K562 (cell line): ENCODE measurements around the gene HDAC9. TPM values are rescaled to one million over a fixed set of nuclear protein-coding genes. Genes with fewer than 3 reads are reported as not detected.

ENCODE experiments used
- ATAC-seq: fragments of 200-7000 bp; cut with Tn5 transposase; 3 replicates; pipeline ENCODE4 v1.9.1; 2020; ENCODE audit warnings: moderate library complexity
- BruUV-seq: library from RNA; stranded (reverse); fragments of 400-500 nt; replicated peaks from 2 replicates; lab custom pipeline; 2021; lab: Mats Ljungman, UMichigan
- CTCF ChIA-PET: fragments of 300-600 bp; formaldehyde crosslinking; extraction: SDS; loops from one replicate; lab custom pipeline; 2021; ENCODE audit warnings: low intra/inter-chr PET ratio; lab: Yijun Ruan, JAX
- POLR2A ChIA-PET: fragments of 300-600, 350-650 bp; sonication (Branson Sonifier 250); formaldehyde crosslinking; extraction: SDS; loops from one replicate; lab custom pipeline; 2021; ENCODE audit warnings: antibody characterized with exemption, inconsistent platforms; lab: Yijun Ruan, JAX
- DNase-seq, 4 experiments: peaks; one replicate each; pipeline versions ENCODE4 v3.0.0 to v3.0.0-alpha.2; 2011 to 2018; ENCODE audit warnings: low spot score in 3 of 4, mixed read lengths in 3 of 4; ENCODE audit errors: extremely low read depth in 1 of 4
- FAIRE-seq: peaks from 2 replicates; lab custom pipeline; 2011; peaks lifted over from hg19 to GRCh38; lab: Jason Lieb, UNC
- H2AFZ ChIP-seq: 2 replicates; pipeline ENCODE4 v1.6.0; 2011; ENCODE audit warnings: low read depth, low read length, control low read depth, inconsistent platforms
- H3K27ac ChIP-seq: fragments of 200-600 bp; 3 replicates; pipeline ENCODE4 v1.8.0; 2011; ENCODE audit warnings: low read depth, mild to moderate bottlenecking, control low read depth, inconsistent platforms, low read length, moderate library complexity, mixed read lengths; ENCODE audit errors: extremely low read depth
- H3K27me3 ChIP-seq, 2 experiments: fragments of 300-600 bp in 1 of 2; 2 replicates in 1 of 2; 3 replicates in 1 of 2; pipeline versions ENCODE4 v1.6.0 to v1.8.0; 2011; ENCODE audit warnings: inconsistent platforms in 2 of 2, low read length in 2 of 2, mild to moderate bottlenecking in 1 of 2, mixed read lengths in 1 of 2, moderate library complexity in 1 of 2; ENCODE audit not compliant: control insufficient read depth in 2 of 2, insufficient read depth in 2 of 2
- H3K36me3 ChIP-seq: fragments of 300-600 bp; 3 replicates; pipeline ENCODE4 v1.8.0; 2011; ENCODE audit warnings: mild to moderate bottlenecking, low read length, inconsistent platforms; ENCODE audit not compliant: control insufficient read depth, insufficient read depth
- H3K4me1 ChIP-seq, 2 experiments: fragments of 200-600 bp in 1 of 2; replicated peaks in 1 of 2; 2 replicates in 1 of 2; 3 replicates in 1 of 2; pipeline versions ENCODE4 v1.5.1 to v1.8.0; 2011; ENCODE audit warnings: inconsistent platforms in 2 of 2, low read length in 2 of 2, mild to moderate bottlenecking in 1 of 2, mixed read lengths in 1 of 2, moderate library complexity in 1 of 2; ENCODE audit not compliant: control insufficient read depth in 2 of 2, insufficient read depth in 2 of 2
- H3K4me2 ChIP-seq: 2 replicates; pipeline ENCODE4 v1.6.1; 2011; ENCODE audit warnings: low read length, control low read depth, inconsistent platforms, mixed read lengths; ENCODE audit not compliant: insufficient read depth
- H3K4me3 ChIP-seq: fragments of 200-600 bp; sonication (generic), shearing (Covaris generic); 2 replicates; pipeline ENCODE4 v1.5.1; 2016; ENCODE audit warnings: control low read depth, inconsistent platforms
- H3K79me2 ChIP-seq: fragments of 200-600 bp; 3 replicates; pipeline ENCODE4 v1.8.0; 2011; ENCODE audit warnings: low read length, inconsistent platforms; ENCODE audit not compliant: control insufficient read depth, insufficient read depth
- H3K9ac ChIP-seq, 2 experiments: 2 replicates each; pipeline versions ENCODE4 v1.6.0 to v1.6.1; 2011; ENCODE audit warnings: low read depth in 2 of 2, low read length in 2 of 2, control low read depth in 1 of 2, inconsistent platforms in 1 of 2, mild to moderate bottlenecking in 1 of 2, mixed read lengths in 1 of 2; ENCODE audit not compliant: insufficient read depth in 1 of 2
- H3K9me1 ChIP-seq: one replicate; pipeline ENCODE4 v1.6.0; 2011; ENCODE audit warnings: inconsistent platforms, mild to moderate bottlenecking, low read length, moderate library complexity; ENCODE audit not compliant: control insufficient read depth, insufficient read depth
- H3K9me3 ChIP-seq: replicated peaks from 2 replicates; pipeline ENCODE4 v1.5.1; 2011; ENCODE audit warnings: low read depth, low read length, inconsistent platforms; ENCODE audit not compliant: control insufficient read depth, insufficient read depth
- H4K20me1 ChIP-seq: replicated peaks from 2 replicates; pipeline ENCODE4 v1.6.1; 2011; ENCODE audit warnings: low read length, inconsistent platforms, mixed read lengths; ENCODE audit not compliant: control insufficient read depth, insufficient read depth
- CAMTA2 ChIP-seq: fragments of 250-450 bp; sonication (Bioruptor Pico); conservative IDR thresholded peaks from 2 replicates; pipeline ENCODE4 v1.5.1; 2022
- RBM15 ChIP-seq: fragments of 200-400 bp; formaldehyde crosslinking; IDR thresholded peaks from 2 replicates; pipeline ENCODE4 v1.6.1; 2018; ENCODE audit warnings: mild to moderate bottlenecking, low read length, moderate library complexity; ENCODE audit not compliant: insufficient read depth
- STAT5A ChIP-seq: IDR thresholded peaks from 2 replicates; pipeline ENCODE4 v1.6.1; 2012; ENCODE audit warnings: low read length, inconsistent platforms, borderline replicate concordance
- WGBS: fragments of 100-300 bp; shearing (Covaris generic); methylation state at CpG from one replicate; pipeline ENCODE4 v1.1.6; 2016; ENCODE audit warnings: low coverage, mixed read lengths; ENCODE audit not compliant: insufficient coverage; ENCODE audit errors: missing lambda C conversion rate; 5-methylcytosine and 5-hydroxymethylcytosine counted together
- in situ Hi-C: fragments of 300-500 bp; cut with MboI; formaldehyde crosslinking; loops from 4 replicates; pipeline ENCODE4 v1.15.0; 2018; ENCODE audit warnings: inconsistent platforms, mixed read lengths
- intact Hi-C: fragments of 100-400 bp; cut with micrococcal nuclease; formaldehyde crosslinking; loops from 2 replicates; pipeline ENCODE4 v1.14.2; 2022
- polyA plus RNA-seq, 8 experiments: library from polyadenylated mRNA; depleted of rRNA in 4 of 8; stranded (reverse) in 5 of 8; unstranded in 3 of 8; fragments of >200 nt; fragmentation: Nextera tagmentation in 2 of 8; fragmentation: Illumina TruSeq in 1 of 8; extraction: Ambion mirVana in 2 of 8; extraction: Trizol in 1 of 8; gene quantifications; 2 replicates each; pipeline versions ENCODE4 v1.2.1 to v1.2.3, GENCODE V29; 2011 to 2014; ENCODE audit warnings: inconsistent platforms in 1 of 8, missing spikeins in 1 of 8
- total RNA-seq, 7 experiments: library from RNA; depleted of rRNA in 6 of 7; stranded (reverse); fragments of >200 nt in 6 of 7; fragmentation: Illumina TruSeq in 2 of 7; extraction: Trizol in 2 of 7; gene quantifications; 2 replicates each; pipeline versions ENCODE4 v1.2.1 to v1.2.3, GENCODE V29; 2011 to 2021; ENCODE audit warnings: low replicate concordance in 1 of 7
- TF ChIP-seq, protein P1 (sequence below): sonication (generic); formaldehyde crosslinking; IDR thresholded peaks from 2 replicates; pipeline ENCODE4 v1.8.0; 2022; ENCODE audit warnings: missing genetic modification reagents, mild to moderate bottlenecking, moderate library complexity, borderline replicate concordance
- TF ChIP-seq, protein P2 (sequence below): sonication (generic); formaldehyde crosslinking; IDR thresholded peaks from 2 replicates; pipeline ENCODE4 v1.8.1; 2022; ENCODE audit warnings: missing genetic modification reagents

Gene HDAC9
- total and polyA plus RNA-seq, 9 of the 15 experiments (the other 6 are each of a cell fraction or from before 2014, with no cell fraction given): 0.08 to 0.91 (median 0.33) TPM

DNA sequence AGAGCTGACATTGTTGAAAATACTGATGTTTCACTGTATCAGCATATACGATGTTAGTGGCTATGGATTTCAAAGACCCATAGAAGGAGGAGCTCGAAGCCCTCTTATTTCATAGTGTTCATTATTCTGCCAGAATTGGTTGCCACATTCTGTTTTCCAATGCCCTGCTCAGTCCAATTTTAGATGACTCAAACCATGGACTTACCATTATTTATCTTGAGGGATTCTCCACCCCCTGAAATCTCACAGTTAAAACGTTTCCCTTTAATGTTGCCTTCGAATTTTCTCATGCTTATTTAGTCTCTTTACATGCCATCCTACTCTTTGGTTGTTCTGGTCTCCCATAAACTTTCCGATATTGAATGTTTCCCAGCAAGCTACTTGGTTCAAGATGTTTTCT, 264.5 kb downstream of the HDAC9 start:
- DNase-seq (no peak), FAIRE-seq (no peak), ATAC-seq (no peak)
- Histone ChIP-seq H3K4me2 (no peak overlapping the region), H3K36me3 (no peaks in the 10 kb centered on the region), H2AFZ (no peak overlapping the region), H4K20me1 (no peaks in the 10 kb centered on the region), H3K9ac (no peak overlapping the region), H3K4me3 (no peak overlapping the region), H3K79me2 (no peaks in the 10 kb centered on the region), H3K4me1 (no peaks in the 10 kb centered on the region), H3K9me1 (no peaks in the 10 kb centered on the region), H3K27me3 (no peaks in the 10 kb centered on the region), H3K27ac (no peak overlapping the region), H3K9me3 (no peaks in the 10 kb centered on the region; the same call in 1 of the 2 replicates)
- no TSS peak for BruUV-seq
- TF ChIP-seq, protein P1, sequence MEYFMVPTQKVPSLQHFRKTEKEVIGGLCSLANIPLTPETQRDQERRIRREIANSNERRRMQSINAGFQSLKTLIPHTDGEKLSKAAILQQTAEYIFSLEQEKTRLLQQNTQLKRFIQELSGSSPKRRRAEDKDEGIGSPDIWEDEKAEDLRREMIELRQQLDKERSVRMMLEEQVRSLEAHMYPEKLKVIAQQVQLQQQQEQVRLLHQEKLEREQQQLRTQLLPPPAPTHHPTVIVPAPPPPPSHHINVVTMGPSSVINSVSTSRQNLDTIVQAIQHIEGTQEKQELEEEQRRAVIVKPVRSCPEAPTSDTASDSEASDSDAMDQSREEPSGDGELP (CRISPR knock-in tag): no peak
- TF ChIP-seq, protein P2, sequence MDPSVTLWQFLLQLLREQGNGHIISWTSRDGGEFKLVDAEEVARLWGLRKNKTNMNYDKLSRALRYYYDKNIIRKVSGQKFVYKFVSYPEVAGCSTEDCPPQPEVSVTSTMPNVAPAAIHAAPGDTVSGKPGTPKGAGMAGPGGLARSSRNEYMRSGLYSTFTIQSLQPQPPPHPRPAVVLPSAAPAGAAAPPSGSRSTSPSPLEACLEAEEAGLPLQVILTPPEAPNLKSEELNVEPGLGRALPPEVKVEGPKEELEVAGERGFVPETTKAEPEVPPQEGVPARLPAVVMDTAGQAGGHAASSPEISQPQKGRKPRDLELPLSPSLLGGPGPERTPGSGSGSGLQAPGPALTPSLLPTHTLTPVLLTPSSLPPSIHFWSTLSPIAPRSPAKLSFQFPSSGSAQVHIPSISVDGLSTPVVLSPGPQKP: no peak
- TF ChIP-seq RBM15: no peak
- no peak for TF ChIP-seq CAMTA2 (CRISPR knock-in tag)
- no peak for TF ChIP-seq STAT5A
- in situ Hi-C loops: no loop called here
- WGBS: 0% methylated on average over 5 of the region's 5 CpGs
- intact Hi-C loops: no loop called here
- CTCF ChIA-PET: no interaction called here
- POLR2A ChIA-PET: no interaction called here
